Naive thymus-derived CD8-positive, alpha-beta T cell (primary cell): ENCODE results near the gene CASP2. TPM values are rescaled to one million over a fixed set of nuclear protein-coding genes. Genes with fewer than 3 reads are reported as not detected.

Experiments
- ATAC-seq, 2 donors: fragments of 150-1000 bp; cut with Tn5 transposase in 1 of 2; sonication (Bioruptor Pico), chemical (Tn5 transposase) in 1 of 2; 1 replicate in 1 of 2; 2 replicates in 1 of 2; pipeline ENCODE4 v1.10.0; 2021; ENCODE audit warnings: mild to moderate bottlenecking in 2 of 2, moderate library complexity in 2 of 2
- POLR2A ChIA-PET: fragments of 350-600 bp; sonication (Branson Sonifier 250); formaldehyde crosslinking; loops from one replicate; lab custom pipeline; 2021; ENCODE audit warnings: antibody characterized with exemption; lab: Charles Lee
- DNase-seq, 10 donors: peaks; one replicate each; pipeline versions ENCODE4 v3.0.0 to v3.0.0-alpha.2; 2020 to 2022
- H3K27ac Mint-ChIP-seq, 10 donors: one replicate each; pipeline ENCODE4 v1.8.0; 2020 to 2022; ENCODE audit warnings: mild to moderate bottlenecking in 10 of 10, mixed read lengths in 10 of 10, moderate library complexity in 4 of 10, inconsistent platforms in 1 of 10
- H3K27me3 Mint-ChIP-seq, 5 donors: one replicate each; pipeline ENCODE4 v1.8.0; 2021 to 2022; ENCODE audit warnings: mixed read lengths in 5 of 5
- H3K36me3 Mint-ChIP-seq, 3 donors: one replicate each; pipeline ENCODE4 v1.8.0; 2020 to 2022; ENCODE audit warnings: mixed read lengths in 3 of 3, mild to moderate bottlenecking in 2 of 3, inconsistent platforms in 1 of 3
- H3K4me1 Mint-ChIP-seq, 4 donors: one replicate each; pipeline ENCODE4 v1.8.0; 2021 to 2022; ENCODE audit warnings: mixed read lengths in 4 of 4
- H3K4me3 Mint-ChIP-seq, 10 donors: one replicate each; pipeline ENCODE4 v1.8.0; 2020 to 2022; ENCODE audit warnings: mild to moderate bottlenecking in 10 of 10, mixed read lengths in 10 of 10, moderate library complexity in 6 of 10, inconsistent platforms in 1 of 10
- H3K9me3 Mint-ChIP-seq, 9 donors: one replicate each; pipeline ENCODE4 v1.8.0; 2020 to 2022; ENCODE audit warnings: mixed read lengths in 9 of 9, mild to moderate bottlenecking in 3 of 9, inconsistent platforms in 1 of 9, moderate library complexity in 1 of 9
- polyA plus RNA-seq, 3 donors: library from polyadenylated mRNA; unstranded; fragments of 300-500 nt; fragmentation: Illumina TruSeq; gene quantifications; one replicate each; pipeline ENCODE4 v1.2.3, GENCODE V29; 2021
- total RNA-seq, 8 experiments: library from RNA in 2 of 8; stranded (reverse) in 2 of 8; gene quantifications; one replicate each; pipeline ENCODE4 v1.2.3 and lab custom pipeline; 2021 to 2026

The CASP2 gene
- total RNA-seq (10 to 100 TPM; 64.9 to 68.2 TPM), polyA plus RNA-seq (10 to 100 TPM; 12.1 to 22.0 (median 14.6) TPM), total RNA-seq (lab: John Stamatoyannopoulos, UW) (26.6 to 58.0 (median 36.8) reads per million in 6 experiments)

DNA sequence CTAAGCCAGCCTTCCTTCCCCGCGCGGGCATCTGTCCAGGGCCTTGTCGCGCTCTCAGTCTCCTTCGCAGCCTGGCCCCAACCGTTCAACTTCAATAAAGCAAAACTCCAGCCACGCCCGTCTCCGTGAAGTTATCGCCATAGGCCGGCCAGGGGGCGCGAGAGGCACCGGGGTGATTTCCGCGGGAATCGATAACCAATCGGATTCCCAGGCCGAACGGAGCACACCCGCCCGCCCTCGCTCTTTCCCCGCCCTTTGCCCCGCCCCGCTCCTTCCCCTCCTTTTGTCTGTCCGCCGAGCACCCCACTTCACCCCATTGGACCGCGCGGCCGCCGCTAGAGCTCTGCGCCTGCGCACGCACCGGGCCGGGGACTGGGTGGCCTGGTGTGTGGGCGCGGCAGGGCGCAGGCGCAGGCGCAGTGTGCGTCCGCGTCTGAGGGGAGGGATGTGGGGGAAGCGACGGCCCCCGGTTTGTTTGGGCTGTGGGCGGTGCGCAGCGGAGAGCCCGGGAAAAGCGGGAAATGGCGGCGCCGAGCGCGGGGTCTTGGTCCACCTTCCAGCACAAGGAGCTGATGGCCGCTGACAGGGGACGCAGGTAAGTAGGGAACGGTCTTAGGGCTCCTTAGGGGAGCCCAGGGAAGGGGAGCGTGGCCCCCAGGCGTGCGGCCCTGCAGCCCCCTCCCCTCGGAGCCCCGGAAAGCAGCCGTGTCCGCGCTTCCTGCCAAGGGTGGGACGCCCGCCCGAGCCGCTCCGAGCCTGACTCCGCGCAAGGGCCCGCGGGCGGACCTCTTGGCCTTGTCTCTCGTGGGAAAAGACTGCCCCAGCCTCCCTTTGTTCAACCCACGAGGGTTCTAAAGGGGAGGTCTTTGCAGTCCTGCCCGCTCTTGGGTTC lies at the start of gene CASP2:
Gene CASP2 (plus strand): TSS at position 417 of the 892 bp plus-strand sequence. CDS start 105 bp downstream, at position 522.
- peaks cover 0 to 31% (median 9%) of the 10 kb centered on the region in 3 donors for H3K36me3 Mint-ChIP-seq
- peaks cover 32 to 62% (median 59%) of the 10 kb centered on the region in 4 donors for H3K4me1 Mint-ChIP-seq
- ATAC-seq: peak; percentile 92 to 94

DNA sequence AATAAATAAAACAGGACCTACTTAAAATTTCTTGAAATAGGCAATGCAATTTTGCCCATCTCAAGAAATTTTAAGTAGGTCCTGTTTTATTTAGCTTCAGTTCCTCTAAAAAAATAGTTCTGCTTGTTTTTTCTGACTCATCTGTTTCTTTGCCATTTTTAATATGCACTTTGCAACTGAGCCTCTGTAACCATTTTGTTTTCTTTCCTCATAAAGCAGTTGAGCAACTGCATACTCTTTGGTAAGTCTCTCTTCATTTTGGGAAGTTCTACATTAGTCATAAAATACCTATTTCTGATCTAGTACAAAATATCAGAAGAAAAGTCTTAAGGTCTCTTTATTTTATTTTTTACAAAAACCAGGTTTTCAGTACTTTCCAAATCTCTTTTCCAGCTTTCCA lies 48.3 kb upstream of the CASP2 start:
- no peak for ATAC-seq

More for the DNA sequence above, at the start of gene CASP2:
- H3K27me3 Mint-ChIP-seq: no peaks in the 10 kb centered on the region
- POLR2A ChIA-PET: interaction anchor here (0.6 to 3.6 kb wide), 25 partner anchors 9 to 490 kb away, joined by 3 to 51 read pairs (median 4); partner anchors contain the start of genes CLCN1, EPHA1 and GSTK1
- DNase-seq: peak; percentile 93 to 100 (median 99)
- H3K9me3 Mint-ChIP-seq: peaks cover 0 to 2% (median 0%) of the 10 kb centered on the region in 9 donors
- peak within 1 kb of the TSS; percentile 89 to 98 (median 92) for H3K27ac Mint-ChIP-seq
- peak within 1 kb of the TSS; percentile 91 to 98 (median 96) for H3K4me3 Mint-ChIP-seq

DNA sequence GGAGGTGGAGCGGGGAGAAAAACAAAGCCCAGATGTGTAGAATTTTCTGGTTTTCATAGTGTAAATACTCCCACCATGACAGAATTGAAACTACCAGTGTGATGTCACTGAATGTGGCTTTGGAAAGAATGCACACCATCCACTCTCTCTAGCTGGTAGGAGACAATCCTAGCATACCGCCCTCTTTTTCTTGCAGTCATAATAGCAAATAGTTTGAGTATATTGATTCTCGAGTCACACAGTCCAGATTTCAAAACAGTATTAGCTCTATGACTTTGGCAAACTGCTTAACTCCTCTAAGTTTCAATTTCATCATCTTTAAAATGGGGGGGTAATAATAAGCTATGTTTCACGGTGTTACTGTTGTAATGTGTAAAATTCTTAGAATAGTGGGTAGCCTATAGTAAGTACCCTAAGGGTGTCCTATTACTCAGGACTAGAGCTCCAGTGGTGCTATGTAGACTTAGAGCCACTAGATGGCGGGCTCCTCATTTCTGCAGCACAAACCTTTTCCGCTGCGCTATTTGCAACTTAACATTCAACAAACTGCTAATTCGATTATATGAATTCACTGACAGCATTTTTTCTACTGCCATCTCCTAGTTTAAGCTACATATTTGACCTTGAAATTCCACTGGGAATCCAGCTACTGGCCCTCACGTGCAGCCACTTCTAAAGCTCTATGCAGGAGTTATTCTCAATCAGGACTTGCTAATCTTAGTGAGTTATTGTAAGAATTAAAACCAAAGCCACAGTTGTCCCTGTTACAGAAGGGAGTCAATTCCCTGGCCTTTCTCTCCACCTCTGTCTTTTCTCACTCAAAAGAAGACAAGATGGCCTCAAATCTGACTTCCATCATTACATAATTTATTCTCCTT lies 47.6 kb upstream of the CASP2 start:
- Mint-ChIP-seq H3K9me3 (peaks cover 9 to 21% (median 16%) of the 10 kb centered on the region in 9 donors), H3K4me1 (peaks cover 13 to 35% (median 24%) of the 10 kb centered on the region in 4 donors), H3K27ac (peak overlapping the region in 3 of 10 donors; percentile 46 to 66 (median 49)), H3K27me3 (peaks cover 0 to 7% (median 2%) of the 10 kb centered on the region in 5 donors), H3K36me3 (peaks cover 0 to 17% (median 15%) of the 10 kb centered on the region in 3 donors), H3K4me3 (peak overlapping the region in 2 of 10 donors; percentile 14 to 24)
- DNase-seq (peak; percentile 25 to 84 (median 73)), ATAC-seq (peak; percentile 96 to 97)
- POLR2A ChIA-PET: interaction anchor here (0.5 to 2.4 kb wide), 16 partner anchors 9 to 185 kb away, joined by 3 to 15 read pairs (median 5); partner anchors contain the start of genes CASP2, GSTK1 and ZYX

More for the DNA sequence above, 48.3 kb upstream of the CASP2 start:
- peaks cover 8 to 28% (median 18%) of the 10 kb centered on the region in 4 donors for H3K4me1 Mint-ChIP-seq
- no peak overlapping the region for H3K4me3 Mint-ChIP-seq
- peaks cover 9 to 22% (median 18%) of the 10 kb centered on the region in 9 donors for H3K9me3 Mint-ChIP-seq
- peaks cover 0 to 19% (median 15%) of the 10 kb centered on the region in 3 donors for H3K36me3 Mint-ChIP-seq
- H3K27me3 Mint-ChIP-seq: peaks cover 0 to 11% (median 2%) of the 10 kb centered on the region in 5 donors
- no peak for DNase-seq
- no peak overlapping the region for H3K27ac Mint-ChIP-seq
- POLR2A ChIA-PET: interaction anchor here (0.6 to 2.4 kb wide), 11 partner anchors 10 to 168 kb away, joined by 3 to 15 read pairs (median 7); partner anchors contain the start of genes CASP2, GSTK1 and ZYX

DNA sequence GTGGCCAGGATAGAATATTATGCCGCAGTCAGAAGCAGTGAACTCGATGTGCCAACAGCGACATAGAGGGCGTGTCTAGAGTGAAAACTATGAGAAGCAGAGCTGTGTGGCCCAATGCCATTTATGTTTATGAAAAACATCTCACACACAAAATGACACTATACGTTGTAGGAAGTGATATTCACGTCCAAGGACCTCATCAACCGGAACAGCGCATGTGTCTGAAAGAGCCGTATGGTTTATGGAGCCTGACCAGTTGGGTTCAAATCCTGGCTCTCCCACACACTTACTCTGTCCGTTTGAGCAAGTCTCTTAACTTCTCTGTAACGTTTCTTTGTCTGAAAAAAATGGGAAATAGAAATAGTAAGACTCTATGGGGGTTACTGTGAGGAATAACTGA lies 45.8 kb upstream of the CASP2 start:
- peaks cover 0 to 12% (median 3%) of the 10 kb centered on the region in 9 donors for H3K9me3 Mint-ChIP-seq
- ATAC-seq (no peak), DNase-seq (no peak)
- H3K27me3 Mint-ChIP-seq: peaks cover 0 to 2% (median 0%) of the 10 kb centered on the region in 5 donors
- peaks cover 27 to 52% (median 42%) of the 10 kb centered on the region in 4 donors for H3K4me1 Mint-ChIP-seq
- H3K36me3 Mint-ChIP-seq: peaks cover 0 to under 1% (median 0%) of the 10 kb centered on the region in 3 donors
- H3K4me3 Mint-ChIP-seq: no peak overlapping the region
- POLR2A ChIA-PET: no interaction called here
- H3K27ac Mint-ChIP-seq: peak overlapping the region in 1 of 10 donors; percentile 68

DNA sequence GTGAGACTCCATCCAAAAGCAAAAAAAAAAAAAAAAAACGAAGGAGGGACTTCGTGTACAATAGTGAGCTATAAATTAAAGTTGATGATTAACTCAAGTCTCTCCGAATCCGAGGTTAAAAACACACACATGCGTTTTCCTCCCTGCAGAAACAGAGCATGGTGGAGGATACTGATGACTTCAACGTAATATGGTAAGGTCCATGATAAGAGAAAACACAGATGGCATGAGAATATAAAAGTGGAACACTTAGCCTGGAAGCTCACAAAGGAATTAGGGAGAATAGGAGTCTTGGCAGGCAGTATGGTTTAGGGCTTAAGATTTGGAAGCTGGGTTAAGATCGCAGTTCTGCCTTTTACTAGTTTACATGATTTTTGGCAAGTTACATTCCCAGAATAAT lies 45.0 kb upstream of the CASP2 start:
- peaks cover 0 to 2% (median 0%) of the 10 kb centered on the region in 5 donors for H3K27me3 Mint-ChIP-seq
- no peak for ATAC-seq
- no peak overlapping the region for H3K4me3 Mint-ChIP-seq
- peaks cover 0 to 10% (median 1%) of the 10 kb centered on the region in 9 donors for H3K9me3 Mint-ChIP-seq
- peak overlapping the region in 1 of 10 donors; percentile 19 for H3K27ac Mint-ChIP-seq
- POLR2A ChIA-PET: interaction anchor here (0.6 to 0.9 kb wide), 2 partner anchors 36 to 52 kb away, joined by 3 to 4 read pairs; no protein-coding TSS in a partner anchor
- H3K36me3 Mint-ChIP-seq: no peaks in the 10 kb centered on the region
- DNase-seq: no peak
- peaks cover 29 to 58% (median 46%) of the 10 kb centered on the region in 4 donors for H3K4me1 Mint-ChIP-seq

DNA sequence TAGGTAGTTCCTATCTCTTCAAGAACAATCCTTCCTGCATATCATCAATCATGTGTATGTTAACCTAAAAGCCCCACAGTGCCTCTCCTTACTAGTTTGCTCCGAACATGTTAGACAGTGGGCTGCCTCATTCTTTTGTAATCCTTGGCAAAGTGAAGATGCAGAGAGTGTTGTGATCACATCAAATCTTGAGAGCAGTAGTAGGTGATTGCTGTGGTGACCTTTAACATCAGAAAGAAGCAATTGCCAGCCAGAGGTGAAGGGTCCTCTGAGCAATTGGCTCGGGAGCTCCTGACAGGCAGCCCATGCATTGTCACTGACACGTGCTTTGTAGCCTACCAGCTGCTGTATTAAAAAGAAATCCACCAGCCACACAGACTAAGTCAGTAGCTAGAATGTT lies 44.5 kb upstream of the CASP2 start:
- POLR2A ChIA-PET: interaction anchor here (0.6 to 2.2 kb wide), 3 partner anchors 13 to 51 kb away, joined by 3 to 7 read pairs (median 4); no protein-coding TSS in a partner anchor
- peak overlapping the region in 4 of 10 donors; percentile 19 to 66 (median 62) for H3K27ac Mint-ChIP-seq
- peaks cover 0 to 2% (median 0%) of the 10 kb centered on the region in 5 donors for H3K27me3 Mint-ChIP-seq
- peaks cover 0 to 10% (median under 1%) of the 10 kb centered on the region in 9 donors for H3K9me3 Mint-ChIP-seq
- DNase-seq (no peak), ATAC-seq (no peak)
- H3K4me3 Mint-ChIP-seq: no peak overlapping the region
- H3K36me3 Mint-ChIP-seq: peaks cover 0 to under 1% (median 0%) of the 10 kb centered on the region in 3 donors
- H3K4me1 Mint-ChIP-seq: peaks cover 30 to 63% (median 50%) of the 10 kb centered on the region in 4 donors

DNA sequence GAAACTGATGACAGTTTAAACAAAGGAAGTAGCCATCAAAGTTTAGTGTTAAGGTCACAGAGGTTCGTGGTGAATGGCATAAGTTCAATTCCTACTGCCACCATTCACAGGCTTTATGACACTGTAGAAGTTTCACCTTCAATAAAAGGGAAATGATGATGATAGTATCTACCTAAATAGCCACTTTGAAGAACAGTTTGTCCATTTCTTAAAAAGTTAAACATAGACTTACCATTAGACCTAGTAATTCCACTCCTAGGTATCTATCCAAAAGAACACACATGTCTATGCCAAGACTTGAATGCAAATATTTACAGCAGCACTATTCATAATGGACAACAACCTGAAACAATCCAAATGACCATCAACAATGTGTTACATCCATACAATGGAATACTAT lies 43.8 kb upstream of the CASP2 start:
- Mint-ChIP-seq H3K4me3 (no peak overlapping the region), H3K4me1 (peaks cover 32 to 70% (median 57%) of the 10 kb centered on the region in 4 donors)

DNA sequence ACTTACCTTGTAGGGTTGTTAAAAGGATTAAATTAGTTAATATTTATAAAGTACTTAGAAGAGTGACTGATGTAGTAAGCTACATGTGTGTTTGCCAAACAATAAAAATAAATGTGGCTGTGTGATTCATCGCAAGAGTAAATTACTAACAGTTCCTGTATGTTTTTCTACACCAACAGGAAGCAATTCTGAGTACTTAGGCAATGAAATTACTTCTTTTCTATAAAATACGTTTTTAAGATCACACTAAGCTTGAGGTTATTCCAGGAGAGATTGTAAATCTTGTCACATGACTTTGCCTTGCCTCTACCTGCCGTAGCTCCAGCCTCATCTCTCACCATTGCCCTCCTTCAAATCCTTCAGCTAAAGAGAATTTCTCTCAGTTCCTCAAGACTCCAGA lies 43.0 kb upstream of the CASP2 start:
- Mint-ChIP-seq H3K27ac (peak overlapping the region in 6 of 10 donors; percentile 1 to 74 (median 54)), H3K27me3 (no peaks in the 10 kb centered on the region), H3K36me3 (peaks cover 0 to 14% (median 12%) of the 10 kb centered on the region in 3 donors), H3K4me1 (peaks cover 36 to 78% (median 63%) of the 10 kb centered on the region in 4 donors), H3K4me3 (peak overlapping the region in 4 of 10 donors; percentile 14 to 43 (median 16)), H3K9me3 (peaks cover 0 to 21% (median 10%) of the 10 kb centered on the region in 9 donors)
- POLR2A ChIA-PET: interaction anchor here (0.6 to 2.2 kb wide), 6 partner anchors 10 to 182 kb away, joined by 3 to 7 read pairs (median 4); partner anchors contain the start of genes CASP2 and GSTK1
- no peak for ATAC-seq
- DNase-seq: no peak

More for the DNA sequence above, 43.8 kb upstream of the CASP2 start:
- DNase-seq: no peak
- peaks cover 0 to 7% (median 6%) of the 10 kb centered on the region in 3 donors for H3K36me3 Mint-ChIP-seq
- H3K9me3 Mint-ChIP-seq: peaks cover 0 to 13% (median 5%) of the 10 kb centered on the region in 9 donors
- no peaks in the 10 kb centered on the region for H3K27me3 Mint-ChIP-seq
- POLR2A ChIA-PET: interaction anchor here (1.7 to 2.2 kb wide), 2 partner anchors 13 to 19 kb away, joined by 7 read pairs; partner anchors contain the start of gene GSTK1
- H3K27ac Mint-ChIP-seq: peak overlapping the region in 2 of 10 donors; percentile 73 to 74
- no peak for ATAC-seq

DNA sequence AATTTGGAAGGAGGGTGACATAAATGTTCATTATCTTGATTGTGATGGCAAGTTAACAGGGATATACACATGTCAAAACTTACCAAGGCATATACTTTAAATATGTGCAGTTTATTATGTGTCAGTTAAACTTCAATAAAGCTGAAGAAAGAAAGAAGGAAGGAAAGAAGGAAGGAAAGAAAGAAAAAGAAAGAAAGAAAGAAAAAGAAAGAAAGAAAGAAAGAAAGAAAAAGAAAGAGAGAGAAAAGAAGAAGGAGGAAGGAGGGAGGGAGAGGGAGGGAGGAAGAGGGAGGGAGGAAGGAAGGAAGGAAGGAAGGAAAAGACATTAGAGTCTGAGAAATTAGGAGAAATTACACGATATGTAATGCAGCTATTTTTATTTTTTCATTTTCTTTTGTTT lies 40.8 kb upstream of the CASP2 start:
- DNase-seq (no peak), ATAC-seq (no peak)
- POLR2A ChIA-PET: interaction anchor here (0.7 to 1.1 kb wide), 3 partner anchors 41 to 161 kb away, joined by 3 to 11 read pairs (median 4); partner anchors contain the start of genes CASP2 and EPHA1
- Mint-ChIP-seq H3K4me3 (peak overlapping the region in 1 of 10 donors; percentile 49), H3K36me3 (peaks cover 0 to 21% (median 14%) of the 10 kb centered on the region in 3 donors), H3K4me1 (peaks cover 45 to 89% (median 79%) of the 10 kb centered on the region in 4 donors), H3K27ac (peak overlapping the region in 9 of 10 donors; percentile 3 to 85 (median 61)), H3K9me3 (peaks cover 1 to 31% (median 21%) of the 10 kb centered on the region in 9 donors), H3K27me3 (no peaks in the 10 kb centered on the region)

DNA sequence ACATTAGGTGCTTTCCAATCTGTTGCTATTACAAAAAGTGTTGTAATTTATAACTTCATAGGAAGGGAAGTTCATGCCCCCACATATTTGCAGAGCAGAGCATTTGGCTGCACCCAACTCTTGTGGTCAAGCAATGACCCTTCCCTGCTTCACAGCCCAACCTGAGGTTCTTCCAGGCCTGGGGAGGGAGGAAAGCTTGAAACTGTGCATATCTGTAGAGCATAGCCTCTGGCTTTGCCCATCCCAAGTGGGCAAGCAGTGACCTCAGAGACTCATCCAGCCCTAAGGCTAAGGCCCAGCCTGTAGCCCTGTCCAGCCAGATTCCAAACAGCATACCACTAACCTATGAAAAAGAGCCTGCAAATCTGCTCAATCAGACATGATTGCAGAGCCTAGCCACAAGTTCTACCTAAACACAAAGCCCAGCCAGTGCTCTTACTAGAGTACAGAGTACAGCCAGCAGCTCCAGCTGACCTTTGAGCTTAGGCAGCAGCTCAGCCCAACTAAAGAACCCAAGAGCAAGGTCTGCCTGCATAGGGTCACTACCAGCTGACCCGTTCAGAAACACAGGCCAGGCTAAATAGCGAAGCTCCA lies 39.3 kb upstream of the CASP2 start:
- peak overlapping the region in 4 of 10 donors; percentile 20 to 58 (median 46) for H3K4me3 Mint-ChIP-seq
- H3K36me3 Mint-ChIP-seq: peaks cover 0 to 30% (median 17%) of the 10 kb centered on the region in 3 donors
- no peaks in the 10 kb centered on the region for H3K27me3 Mint-ChIP-seq
- no peak for DNase-seq
- H3K9me3 Mint-ChIP-seq: peaks cover 1 to 41% (median 30%) of the 10 kb centered on the region in 9 donors
- ATAC-seq: no peak
- peak overlapping the region in 8 of 10 donors; percentile 41 to 89 (median 67) for H3K27ac Mint-ChIP-seq
- POLR2A ChIA-PET: interaction anchor here (0.6 to 2.4 kb wide), 5 partner anchors 9 to 438 kb away, joined by 4 to 12 read pairs (median 8); partner anchors contain the start of genes CASP2 and GSTK1
- H3K4me1 Mint-ChIP-seq: peaks cover 47 to 88% (median 85%) of the 10 kb centered on the region in 4 donors
